RWPE2 (cell line): ENCODE data around the gene ADRM1.

ENCODE experiments used
- ATAC-seq: fragments of 200-7000 bp; cut with Tn5 transposase; 3 replicates; pipeline ENCODE4 v1.9.1; 2021; ENCODE audit warnings: low read depth
- DNase-seq: peaks from one replicate; pipeline ENCODE4 v3.0.0-alpha.2; 2020; ENCODE audit warnings: low spot score
- H3K27ac ChIP-seq: fragments of 450-650 bp; 2 replicates; pipeline ENCODE4 v1.5.1; 2017; ENCODE audit warnings: mild to moderate bottlenecking; ENCODE audit not compliant: poor library complexity, severe bottlenecking
- H3K27me3 ChIP-seq: fragments of 250-450 bp; sonication (Bioruptor Pico); 2 replicates; pipeline ENCODE4 v1.5.1; 2021; ENCODE audit warnings: mild to moderate bottlenecking, moderate library complexity; ENCODE audit not compliant: insufficient read depth, poor library complexity, severe bottlenecking
- H3K36me3 ChIP-seq: fragments of 250-450 bp; sonication (Bioruptor Pico); 2 replicates; pipeline ENCODE4 v1.5.1; 2020; ENCODE audit warnings: low read depth, mild to moderate bottlenecking, moderate library complexity
- H3K4me1 ChIP-seq: fragments of 250-450 bp; sonication (Bioruptor Pico); 2 replicates; pipeline ENCODE4 v1.5.1; 2021; ENCODE audit warnings: mild to moderate bottlenecking, moderate library complexity; ENCODE audit not compliant: insufficient read depth, poor library complexity, severe bottlenecking
- H3K4me3 ChIP-seq: fragments of 250-450 bp; sonication (Bioruptor Pico); 2 replicates; pipeline ENCODE4 v1.5.1; 2021; ENCODE audit warnings: mild to moderate bottlenecking, moderate library complexity; ENCODE audit not compliant: severe bottlenecking
- H3K9me3 ChIP-seq: fragments of 250-450 bp; sonication (Bioruptor Pico); 2 replicates; pipeline ENCODE4 v1.5.1; 2021; ENCODE audit warnings: mild to moderate bottlenecking, moderate library complexity; ENCODE audit not compliant: severe bottlenecking
- TF ChIP-seq, protein P1 (sequence below): fragments of 450-650 bp; IDR thresholded peaks from one replicate; pipeline ENCODE4 v1.5.1; 2017; ENCODE audit warnings: mild to moderate bottlenecking, moderate library complexity; ENCODE audit not compliant: poor library complexity, severe bottlenecking

Gene ADRM1

GRCh38 chr20:62294516-62294915 is 8.3 kb upstream of the ADRM1 start:
- H3K36me3 ChIP-seq = peaks cover 63% of the 10 kb centered on the region
- H3K27ac ChIP-seq = no peak overlapping the region
- DNase-seq = no peak
- H3K4me3 ChIP-seq = no peak overlapping the region
- ATAC-seq = no peak
- TF ChIP-seq, protein P1, sequence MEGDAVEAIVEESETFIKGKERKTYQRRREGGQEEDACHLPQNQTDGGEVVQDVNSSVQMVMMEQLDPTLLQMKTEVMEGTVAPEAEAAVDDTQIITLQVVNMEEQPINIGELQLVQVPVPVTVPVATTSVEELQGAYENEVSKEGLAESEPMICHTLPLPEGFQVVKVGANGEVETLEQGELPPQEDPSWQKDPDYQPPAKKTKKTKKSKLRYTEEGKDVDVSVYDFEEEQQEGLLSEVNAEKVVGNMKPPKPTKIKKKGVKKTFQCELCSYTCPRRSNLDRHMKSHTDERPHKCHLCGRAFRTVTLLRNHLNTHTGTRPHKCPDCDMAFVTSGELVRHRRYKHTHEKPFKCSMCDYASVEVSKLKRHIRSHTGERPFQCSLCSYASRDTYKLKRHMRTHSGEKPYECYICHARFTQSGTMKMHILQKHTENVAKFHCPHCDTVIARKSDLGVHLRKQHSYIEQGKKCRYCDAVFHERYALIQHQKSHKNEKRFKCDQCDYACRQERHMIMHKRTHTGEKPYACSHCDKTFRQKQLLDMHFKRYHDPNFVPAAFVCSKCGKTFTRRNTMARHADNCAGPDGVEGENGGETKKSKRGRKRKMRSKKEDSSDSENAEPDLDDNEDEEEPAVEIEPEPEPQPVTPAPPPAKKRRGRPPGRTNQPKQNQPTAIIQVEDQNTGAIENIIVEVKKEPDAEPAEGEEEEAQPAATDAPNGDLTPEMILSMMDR = no peak
- no peaks in the 10 kb centered on the region for H3K4me1 ChIP-seq
- H3K27me3 ChIP-seq = no peaks in the 10 kb centered on the region
- no peaks in the 10 kb centered on the region for H3K9me3 ChIP-seq

- TF ChIP-seq, protein P1 = no peak
- H3K27ac ChIP-seq = no peak overlapping the region
- H3K27me3 ChIP-seq = no peaks in the 10 kb centered on the region
- H3K36me3 ChIP-seq = peaks cover 46% of the 10 kb centered on the region
- DNase-seq = peak; percentile 84
- ATAC-seq = no peak; the same call in 2 of the 3 replicates
- no peaks in the 10 kb centered on the region for H3K9me3 ChIP-seq
- no peak overlapping the region for H3K4me3 ChIP-seq
- H3K4me1 ChIP-seq = no peaks in the 10 kb centered on the region
These were observed 5.9 kb upstream of the ADRM1 start for GRCh38 chr20:62296724-62297448.

- H3K27ac ChIP-seq = no peak overlapping the region
- DNase-seq (no peak), ATAC-seq (no peak)
- H3K27me3 ChIP-seq = no peaks in the 10 kb centered on the region
- no peaks in the 10 kb centered on the region for H3K4me1 ChIP-seq
- H3K36me3 ChIP-seq = peaks cover 39% of the 10 kb centered on the region
- no peak overlapping the region for H3K4me3 ChIP-seq
- TF ChIP-seq, protein P1 = no peak
- H3K9me3 ChIP-seq = no peaks in the 10 kb centered on the region
These were observed 5.2 kb upstream of the ADRM1 start for GRCh38 chr20:62297449-62298227.

GRCh38 chr20:62298577-62299249 is 4.1 kb upstream of the ADRM1 start:
- Histone ChIP-seq H3K9me3 (no peaks in the 10 kb centered on the region), H3K4me1 (no peaks in the 10 kb centered on the region), H3K27me3 (no peaks in the 10 kb centered on the region), H3K27ac (no peak overlapping the region), H3K36me3 (peaks cover 30% of the 10 kb centered on the region), H3K4me3 (no peak overlapping the region)
- TF ChIP-seq, protein P1 = no peak
- no peak for ATAC-seq
- DNase-seq = peak; percentile 86
